Activated CD8-positive, alpha-beta memory T cell treated with anti-CD3 and anti-CD28 coated beads for 1 hour (primary cell): ENCODE results near the gene CASP7.

Experiments
- DNase-seq, 2 donors: peaks; one replicate each; pipeline ENCODE4 v3.0.0-alpha.2; 2020; ENCODE audit warnings: low read depth in 1 of 2; ENCODE audit errors: extremely low read depth in 1 of 2

The CASP7 gene

GRCh38 chr10:113711142-113711541, 31.4 kb downstream of the CASP7 start:
- no peak for DNase-seq

DNA sequence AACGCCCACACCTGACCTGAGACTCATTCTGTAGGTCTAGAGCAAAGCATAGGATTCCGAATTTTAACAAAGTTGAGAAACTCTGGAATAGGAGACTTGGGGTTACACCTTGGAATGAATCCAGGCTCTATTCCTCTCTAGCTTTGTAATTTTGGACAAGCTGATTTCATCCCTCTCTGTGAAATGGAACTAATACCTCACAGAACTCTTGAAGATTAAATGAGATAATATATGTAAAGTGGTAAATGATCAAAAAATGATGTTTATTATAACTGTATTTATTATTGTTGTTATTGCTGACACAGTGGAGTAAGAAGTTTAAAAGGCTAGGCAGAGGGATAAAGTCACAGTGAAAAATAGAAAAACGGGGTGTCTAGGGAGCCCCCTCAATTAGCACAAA, 32.3 kb downstream of the CASP7 start:
- no peak for DNase-seq

DNA sequence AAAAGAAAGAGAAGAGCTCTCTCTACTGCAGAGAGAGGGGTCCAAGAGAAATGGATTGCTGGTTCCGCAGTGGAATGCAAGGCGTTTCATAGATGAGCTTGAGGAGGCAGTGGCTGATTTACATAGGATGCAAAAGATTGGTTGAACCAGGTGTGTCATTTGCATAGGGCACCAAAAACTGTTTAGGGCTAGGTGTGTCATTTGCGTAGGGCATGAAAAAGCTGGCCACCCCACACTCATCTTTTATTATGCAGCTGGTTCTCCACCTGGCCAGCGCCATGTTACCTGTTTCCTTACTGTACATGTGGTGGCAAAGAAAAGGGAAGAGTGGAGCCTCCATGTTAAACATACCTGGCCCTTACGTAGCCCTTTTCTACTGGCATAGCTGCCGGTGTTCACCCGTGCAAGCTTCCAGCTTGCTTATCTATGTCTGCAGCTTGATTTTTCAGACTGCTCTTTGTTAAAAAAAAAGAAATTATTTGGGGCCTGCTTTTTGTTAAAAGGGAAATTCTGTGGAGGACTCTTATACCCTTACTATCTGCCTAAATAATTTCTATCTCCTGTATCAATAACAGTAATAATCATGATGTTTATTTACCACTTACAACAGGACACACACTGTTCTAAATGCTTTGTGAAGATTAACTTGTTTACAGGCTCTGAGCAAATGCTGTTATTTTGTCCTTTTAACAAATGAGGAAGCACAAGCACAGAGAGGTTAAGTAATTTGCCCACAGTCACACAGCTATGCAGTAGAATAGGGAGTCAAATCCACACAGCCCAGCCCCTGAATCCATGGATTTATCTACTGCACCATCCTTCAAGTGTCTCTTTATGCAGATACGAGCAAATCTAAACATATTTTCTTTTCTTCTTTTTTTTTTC, 33.3 kb downstream of the CASP7 start:
- DNase-seq: no peak

DNA sequence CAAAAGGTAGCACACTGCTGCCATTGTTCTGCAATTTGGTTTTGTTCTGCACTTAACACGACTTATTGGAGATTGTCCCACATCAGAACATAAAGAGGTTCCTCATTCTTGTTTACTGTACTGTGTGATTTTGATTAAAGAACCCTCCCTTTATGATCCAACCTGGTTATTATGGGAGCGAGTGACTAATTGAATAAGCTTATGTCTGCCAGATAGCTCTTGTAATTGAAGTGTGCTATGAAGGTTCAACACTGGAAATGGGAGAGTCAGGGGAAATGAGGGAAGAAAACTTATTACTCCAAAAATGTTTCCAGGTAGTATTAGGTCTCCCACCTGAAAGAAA, 33.9 kb downstream of the CASP7 start:
- no peak for DNase-seq

DNA sequence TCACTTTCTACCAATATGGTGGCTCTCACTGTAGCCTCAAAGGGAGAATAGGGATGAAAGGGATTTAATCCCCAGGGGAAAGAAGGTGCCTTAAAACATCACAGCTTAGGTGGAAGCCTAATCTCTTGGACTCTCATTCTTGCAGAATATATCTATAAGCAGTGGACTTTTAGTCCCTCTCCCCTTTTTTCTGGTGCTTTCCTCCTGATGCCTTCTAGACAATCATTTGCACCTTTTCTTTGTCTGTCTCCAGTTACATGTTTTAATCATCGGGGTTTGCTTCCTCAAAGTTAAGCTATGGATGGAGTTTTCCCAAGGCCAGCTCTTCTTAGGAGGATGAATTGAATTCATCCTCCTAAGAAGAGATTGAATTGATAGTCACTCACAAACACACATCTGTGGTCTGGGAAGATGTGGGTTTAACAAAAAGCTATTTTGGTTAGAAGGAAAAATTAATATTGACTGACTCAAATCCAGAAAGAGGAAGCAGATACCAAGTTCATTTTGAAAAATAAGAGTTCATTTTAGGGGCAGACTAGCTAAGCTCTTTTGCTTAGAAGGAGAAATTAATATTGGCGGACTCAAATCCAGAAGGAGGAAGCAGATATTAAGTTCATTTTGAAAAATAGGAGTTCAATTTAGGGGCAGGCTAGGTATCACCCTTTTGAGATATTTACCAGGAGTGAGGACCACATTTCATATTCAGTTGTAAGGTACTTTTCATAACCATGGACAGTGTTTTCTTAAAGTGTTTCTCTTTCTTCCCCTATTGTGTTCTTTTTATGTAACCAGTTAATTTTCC, 36.6 kb downstream of the CASP7 start:
- DNase-seq: no peak

GRCh38 chr10:113718969-113719822, 39.5 kb downstream of the CASP7 start:
- DNase-seq: no peak

- DNase-seq: no peak
These were observed 40.7 kb downstream of the CASP7 start for GRCh38 chr10:113720386-113720785.

GRCh38 chr10:113732160-113732881, 52.6 kb downstream of the CASP7 start:
- DNase-seq: no peak

- no peak for DNase-seq
These were observed 53.3 kb downstream of the CASP7 start for GRCh38 chr10:113732966-113733365.

GRCh38 chr10:113733635-113734034, 53.9 kb downstream of the CASP7 start:
- no peak for DNase-seq

GRCh38 chr10:113735913-113736312, 56.2 kb downstream of the CASP7 start:
- DNase-seq: no peak

- no peak for DNase-seq
These were observed 56.9 kb downstream of the CASP7 start for GRCh38 chr10:113736576-113736975.

- no peak for DNase-seq
These were observed 59.3 kb downstream of the CASP7 start for GRCh38 chr10:113739031-113739430.

GRCh38 chr10:113739577-113739976, 59.9 kb downstream of the CASP7 start:
- DNase-seq: no peak

DNA sequence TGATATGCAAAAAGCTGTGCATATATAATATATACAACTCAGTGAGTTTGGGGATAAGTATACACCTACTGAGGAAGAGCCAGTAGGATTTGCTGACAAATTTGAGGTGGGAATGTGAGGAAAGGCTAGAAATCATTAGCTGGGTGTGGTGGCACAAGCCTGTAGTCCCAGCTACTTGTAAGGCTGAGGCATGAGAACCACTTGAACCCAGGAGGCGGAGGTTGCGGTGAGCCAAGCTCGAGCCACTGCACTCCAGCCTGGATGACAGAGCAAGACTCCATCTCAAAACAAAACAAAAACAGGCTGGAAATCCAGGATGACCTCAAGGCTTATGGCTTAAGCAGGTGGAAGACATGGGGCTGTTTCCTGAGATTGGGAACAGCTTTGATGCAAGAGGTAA, 61.1 kb downstream of the CASP7 start:
- DNase-seq: no peak

- no peak for DNase-seq
These were observed 62.8 kb downstream of the CASP7 start for GRCh38 chr10:113742466-113742865.

- DNase-seq: no peak
These were observed 63.9 kb downstream of the CASP7 start for GRCh38 chr10:113743594-113743993.

DNA sequence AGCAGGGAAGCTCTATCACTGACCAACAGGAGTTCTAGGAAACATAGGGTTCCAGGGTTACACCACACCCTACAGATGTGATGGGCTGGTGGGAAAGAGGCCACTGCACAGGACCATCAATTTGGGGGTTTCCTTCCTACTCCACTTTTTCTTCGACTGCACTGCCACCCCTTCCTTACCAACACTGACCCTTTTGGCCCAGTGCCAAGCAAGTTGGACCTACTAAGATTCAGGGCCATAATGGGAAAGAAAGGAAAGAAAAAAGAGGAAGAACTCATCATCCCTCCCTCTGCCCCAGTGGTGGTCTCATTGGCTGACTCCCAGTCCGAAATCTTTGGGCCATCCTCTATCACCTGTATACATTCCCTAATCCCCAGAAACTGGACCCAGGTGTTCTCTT, 65.7 kb downstream of the CASP7 start:
- DNase-seq: no peak

GRCh38 chr10:113746217-113746957, 66.7 kb downstream of the CASP7 start:
- no peak for DNase-seq

GRCh38 chr10:113751181-113751732, 71.5 kb downstream of the CASP7 start, which contains the start of gene PLEKHS1:
Gene PLEKHS1 (plus strand): TSS chr10:113751682. CDS start chr10:113755278, 3,596 bp downstream.
- DNase-seq: no peak
